ENCODE results near the gene ATCAY.
"Not testable (repeated sequence)": the region's sequence is repeated elsewhere in the genome, so short reads cannot be mapped to it uniquely, and the experiment has no call there.

The ATCAY gene

DNA sequence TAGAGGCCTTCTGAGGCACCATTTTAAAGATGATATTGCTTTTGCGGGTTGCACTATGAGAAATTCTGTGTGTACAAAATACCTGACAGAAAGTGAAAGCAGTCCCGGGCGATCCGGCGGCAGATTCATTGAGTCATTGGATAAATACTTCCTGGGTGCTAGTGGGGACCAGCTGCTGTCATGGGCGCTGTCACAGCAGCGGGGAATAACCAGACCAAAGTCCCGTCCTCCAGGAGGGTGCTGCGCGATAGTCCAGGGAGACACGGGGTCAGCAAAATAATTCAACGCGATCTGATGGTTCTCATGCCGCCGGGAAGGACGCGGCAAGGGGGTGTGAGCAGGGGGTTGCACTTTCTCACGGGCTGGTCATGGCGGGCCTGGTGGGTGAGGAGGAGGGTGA lies 25.2 kb upstream of the ATCAY start:
- in situ Hi-C loops (cut with HindIII; ENCODE audit: low sequenced_read_pairs): no loop called here

DNA sequence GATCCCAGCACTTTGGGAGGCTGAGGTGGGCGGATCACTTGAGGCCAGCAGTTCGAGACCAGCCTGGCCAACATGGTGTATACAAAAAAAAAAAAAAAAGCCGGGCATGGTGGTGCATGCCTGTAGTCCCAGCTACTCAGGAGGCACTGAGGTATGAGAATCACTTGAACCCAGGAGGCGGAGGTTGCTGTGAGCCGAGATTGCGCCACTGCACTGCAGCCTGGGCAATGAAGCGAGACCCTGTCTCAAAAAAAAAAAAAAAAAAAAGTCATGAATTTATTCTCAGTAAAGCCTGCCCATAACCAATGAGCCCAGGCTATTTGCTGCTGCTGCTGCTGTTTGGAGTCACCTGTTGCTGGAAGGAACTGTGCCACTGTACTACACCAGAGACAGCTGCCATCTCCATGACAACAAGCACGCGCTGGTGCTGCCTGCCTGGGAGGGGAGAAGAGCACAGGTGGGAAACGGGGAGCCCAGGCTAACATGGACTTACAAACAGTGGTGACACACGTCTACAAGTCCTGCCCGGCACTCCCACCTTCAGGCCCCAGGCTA lies 23.0 kb upstream of the ATCAY start:
- in situ Hi-C loops (cut with HindIII; ENCODE audit: low sequenced_read_pairs): no loop called here

DNA sequence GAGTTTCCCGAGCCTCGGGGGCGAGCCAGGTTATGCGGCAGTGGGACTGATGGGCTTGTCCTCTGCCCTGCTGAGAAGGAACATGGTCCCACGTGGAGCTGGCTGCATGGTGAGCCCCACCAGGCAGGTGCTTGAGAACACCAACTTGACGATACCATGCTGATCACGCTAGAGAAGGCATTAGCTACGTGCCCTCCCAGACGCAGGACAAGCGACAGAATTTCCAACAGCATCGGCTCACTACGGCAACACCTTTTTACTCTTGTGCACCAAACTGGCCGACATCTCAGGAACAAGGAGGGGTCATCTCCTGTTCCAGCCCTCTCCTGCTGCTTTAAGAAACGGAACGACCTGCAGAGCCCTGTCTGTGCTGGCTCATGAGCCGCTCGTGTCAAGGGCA lies 20.0 kb upstream of the ATCAY start:
- in situ Hi-C loops (cut with HindIII; ENCODE audit: low sequenced_read_pairs): no loop called here

DNA sequence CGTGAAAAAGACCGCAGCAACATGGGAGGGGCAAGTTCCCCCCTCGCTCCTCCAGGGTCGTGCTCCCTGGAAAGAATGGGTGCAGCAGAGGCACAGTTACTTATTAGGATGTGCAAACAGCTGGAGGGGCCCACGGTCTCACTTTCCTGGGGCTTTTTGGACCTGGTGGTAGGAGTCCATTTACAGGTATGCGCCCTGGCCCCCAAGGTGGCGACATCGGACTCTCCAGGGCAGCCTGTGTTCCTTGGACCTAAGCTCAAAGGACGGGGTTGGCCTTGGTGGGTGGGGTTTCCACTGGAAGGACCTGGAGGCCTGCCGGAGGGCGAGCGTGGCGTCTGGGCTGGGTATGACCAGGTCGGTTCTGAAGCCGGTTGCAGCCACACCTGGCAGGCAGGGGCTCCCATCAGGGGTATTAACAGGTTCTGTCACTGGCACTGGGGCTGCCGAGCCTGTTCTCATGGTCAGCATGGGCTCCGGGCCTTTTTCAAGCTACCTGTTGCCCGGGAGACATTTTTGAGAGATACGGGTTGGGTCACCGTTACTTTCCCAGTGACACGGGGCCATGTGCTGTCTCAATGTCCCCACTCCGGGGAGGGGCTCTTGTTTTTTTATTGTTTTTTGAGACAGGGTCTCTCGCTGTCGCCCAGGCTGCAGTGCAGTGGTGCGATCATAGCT lies 17.5 kb upstream of the ATCAY start:
- in situ Hi-C loops (cut with HindIII; ENCODE audit: low sequenced_read_pairs): no loop called here

DNA sequence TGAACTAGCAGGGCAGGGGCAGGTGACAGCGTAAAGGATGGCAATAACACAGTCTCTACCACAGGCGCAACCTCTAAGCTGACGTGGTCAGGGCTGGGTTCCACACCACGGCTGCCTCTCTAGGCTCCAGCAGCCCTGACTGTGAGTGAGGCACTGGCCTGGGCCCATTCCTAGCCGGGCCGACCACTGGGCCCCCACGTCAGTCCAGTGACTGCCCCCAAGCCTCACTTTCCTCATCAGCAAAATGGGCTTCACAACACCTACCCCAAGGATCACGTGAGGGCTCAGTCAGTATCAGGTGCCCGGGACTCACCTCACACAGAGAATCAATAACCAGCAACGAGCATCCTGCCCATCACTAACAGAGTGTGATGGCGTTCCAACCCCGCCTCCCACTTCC lies 16.8 kb upstream of the ATCAY start:
- in situ Hi-C loops (cut with HindIII; ENCODE audit: low sequenced_read_pairs): no loop called here

DNA sequence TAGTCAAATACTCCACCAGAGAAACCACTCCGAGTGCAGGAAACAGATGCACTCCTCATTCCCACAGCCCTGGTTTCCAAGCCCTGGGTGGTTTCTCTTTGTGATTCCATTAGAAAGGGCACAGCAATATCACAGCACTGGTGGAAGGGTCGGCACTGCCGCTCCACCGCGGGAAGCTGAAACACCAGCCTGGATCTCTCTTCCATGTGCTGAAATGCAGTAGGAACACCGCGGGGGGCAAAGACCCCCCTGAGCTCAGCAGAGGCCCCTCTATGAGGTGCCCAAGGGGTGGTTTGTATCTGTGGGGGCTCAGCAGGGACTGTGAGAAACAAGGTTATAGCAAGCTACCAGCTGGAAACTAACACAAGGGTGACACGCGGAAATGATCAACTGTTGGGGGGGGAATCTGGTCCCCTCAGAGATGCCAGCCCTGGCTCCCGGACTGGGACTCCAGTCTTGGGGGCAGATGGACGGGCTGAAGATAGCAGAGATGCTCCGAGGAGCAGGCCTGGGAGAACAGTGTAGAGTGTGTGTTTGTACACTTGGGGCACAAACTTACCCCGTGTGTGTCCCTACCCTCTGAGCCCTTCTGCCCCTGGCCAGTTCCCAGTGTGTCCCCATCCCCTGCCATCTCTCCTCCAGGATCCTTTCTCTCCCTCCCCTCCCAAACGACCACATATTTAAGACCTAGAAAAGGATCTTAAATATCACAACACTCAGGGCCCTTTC lies 13.4 kb upstream of the ATCAY start:
- in situ Hi-C loops (cut with HindIII; ENCODE audit: low sequenced_read_pairs): no loop called here

DNA sequence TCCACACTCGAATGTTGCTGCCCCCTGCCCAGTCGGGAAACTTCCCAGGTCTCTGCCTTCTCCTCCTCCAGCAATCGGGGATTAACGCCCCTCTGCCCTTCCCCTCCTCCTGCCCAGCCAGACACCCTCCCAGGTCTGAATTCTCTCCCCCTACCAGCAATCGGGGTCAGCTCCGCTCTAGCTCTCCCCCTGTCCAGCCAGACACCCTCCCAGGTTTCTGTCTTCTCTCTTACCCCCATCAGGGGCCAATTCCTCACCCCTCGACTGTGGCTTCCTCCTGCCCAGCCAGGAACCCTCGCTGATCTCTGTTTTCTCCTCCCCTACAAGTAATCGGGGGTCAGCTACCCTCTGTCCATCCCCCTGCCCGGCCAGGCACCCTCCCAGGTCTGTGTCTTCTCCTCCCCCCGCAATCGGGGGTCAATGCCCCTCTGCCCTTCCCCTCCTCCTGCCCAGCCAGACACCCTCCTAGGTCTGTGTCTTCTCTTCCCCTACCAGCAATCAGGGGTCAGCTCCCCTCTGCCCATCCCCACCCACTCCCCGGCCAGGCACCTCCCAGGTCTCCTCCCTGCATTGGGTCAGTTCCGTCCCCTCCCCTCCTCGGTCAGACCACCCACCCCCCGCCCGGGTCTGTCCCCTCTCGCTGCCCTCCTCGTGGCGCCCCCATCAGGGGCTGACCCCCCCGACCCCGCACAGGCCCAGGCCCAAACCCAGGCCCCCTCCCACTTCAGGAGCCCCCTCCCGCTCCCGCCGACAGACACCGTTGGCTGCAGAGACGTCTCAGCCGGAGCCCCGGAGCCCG lies 12.3 kb upstream of the ATCAY start:
- in situ Hi-C loops (cut with HindIII; ENCODE audit: low sequenced_read_pairs): no loop called here

DNA sequence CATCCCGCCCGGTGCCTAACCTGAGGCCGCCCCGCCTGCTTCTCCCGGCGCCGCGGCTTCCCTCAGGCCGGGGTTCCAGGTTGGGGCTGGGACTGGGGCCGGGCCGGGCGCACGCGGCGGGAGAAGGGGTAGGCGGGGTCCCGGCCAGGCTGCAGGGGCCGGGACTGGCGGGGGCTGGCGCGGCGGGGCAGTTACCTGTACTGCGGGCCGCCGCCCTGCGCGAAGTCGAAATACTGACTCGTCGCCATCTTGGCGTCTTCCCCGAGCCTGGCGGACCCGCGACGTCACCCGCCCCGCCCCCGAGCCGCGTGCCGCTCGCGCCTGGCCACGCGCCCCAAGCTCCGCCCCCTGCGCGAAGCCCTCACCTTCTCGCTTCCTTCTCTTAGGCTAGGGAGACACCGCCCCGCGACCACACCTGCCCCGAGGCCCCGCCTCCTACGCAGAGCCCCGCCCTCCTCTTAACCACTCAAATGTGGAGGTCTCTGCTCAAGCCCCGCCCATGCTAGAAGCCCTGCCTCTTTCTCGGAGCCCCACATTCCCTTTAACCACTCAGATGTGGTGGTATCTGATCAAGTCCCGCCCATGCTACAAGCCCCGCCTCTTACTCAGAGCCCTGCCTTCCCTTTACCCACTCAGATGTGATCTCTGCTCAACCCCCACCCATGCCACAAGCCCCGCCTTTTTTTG lies 11.6 kb upstream of the ATCAY start, which contains the start of gene ZFR2:
Gene ZFR2 (minus strand): TSS at position 269 of the 687 bp plus-strand sequence. CDS start 21 bp downstream, at position 248.
- in situ Hi-C loops (cut with HindIII; ENCODE audit: low sequenced_read_pairs): no loop called here

DNA sequence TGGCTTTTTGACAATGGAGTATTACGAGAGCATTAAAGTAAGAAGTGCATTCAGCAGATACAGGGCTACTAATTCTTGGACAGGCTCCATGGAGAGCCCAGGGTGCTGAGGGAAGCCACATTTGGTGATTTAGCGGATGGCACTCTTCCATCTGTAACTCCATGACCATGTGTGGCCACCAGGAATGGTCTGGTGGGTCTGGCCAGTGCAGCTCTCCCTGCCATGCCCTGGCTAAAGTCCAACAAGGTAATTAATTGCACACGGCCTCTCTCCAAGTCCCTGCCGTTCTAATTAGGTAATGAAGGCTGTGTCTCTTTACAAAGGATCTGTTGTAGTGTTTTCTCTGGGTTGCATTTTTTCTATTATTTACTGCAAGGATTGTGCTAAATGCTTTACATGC lies 7.3 kb upstream of the ATCAY start:
- in situ Hi-C loops (cut with HindIII; ENCODE audit: low sequenced_read_pairs): no loop called here

DNA sequence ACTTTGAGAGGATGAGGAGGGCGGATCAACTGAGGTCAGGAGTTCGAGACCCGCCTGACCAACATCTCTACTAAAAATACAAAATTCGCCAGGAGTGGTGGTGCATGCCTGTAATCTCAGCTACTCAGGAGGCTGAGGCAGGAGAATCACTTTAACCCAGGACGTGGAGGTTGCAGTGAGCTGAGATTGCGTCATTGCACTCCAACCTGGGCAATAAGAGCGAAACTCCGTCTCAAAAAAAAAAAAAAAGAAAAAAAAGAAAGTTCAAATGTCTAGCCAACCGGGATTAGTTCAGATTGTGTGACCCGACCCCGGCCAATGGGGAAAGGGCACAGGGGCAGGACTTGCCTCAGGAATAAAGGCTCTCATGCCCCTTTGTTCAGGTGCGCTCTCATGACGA lies 5.8 kb upstream of the ATCAY start:
- in situ Hi-C loops (cut with HindIII; ENCODE audit: low sequenced_read_pairs): not testable (repeated sequence)

DNA sequence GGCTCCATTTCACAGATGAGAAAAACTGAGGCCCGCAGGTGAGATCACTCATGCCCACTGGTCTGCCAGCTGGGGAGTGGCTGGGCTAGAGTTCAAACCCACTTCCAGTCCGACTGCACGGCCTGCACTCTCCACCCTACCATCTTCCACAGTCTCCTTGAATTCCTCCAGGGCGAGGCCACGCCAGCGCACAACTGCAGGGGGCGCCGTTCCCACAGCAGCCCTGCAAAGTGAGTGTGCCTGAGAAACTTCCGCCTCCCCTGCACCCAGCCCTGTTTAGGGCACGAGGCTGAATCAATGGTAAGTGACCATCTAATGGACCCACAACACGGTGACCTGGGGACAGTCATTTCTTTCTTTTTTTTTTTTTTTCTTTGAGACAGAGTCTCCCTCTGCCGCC lies 829 bp upstream of the ATCAY start:
- in situ Hi-C loops (cut with HindIII; ENCODE audit: low sequenced_read_pairs): no loop called here

DNA sequence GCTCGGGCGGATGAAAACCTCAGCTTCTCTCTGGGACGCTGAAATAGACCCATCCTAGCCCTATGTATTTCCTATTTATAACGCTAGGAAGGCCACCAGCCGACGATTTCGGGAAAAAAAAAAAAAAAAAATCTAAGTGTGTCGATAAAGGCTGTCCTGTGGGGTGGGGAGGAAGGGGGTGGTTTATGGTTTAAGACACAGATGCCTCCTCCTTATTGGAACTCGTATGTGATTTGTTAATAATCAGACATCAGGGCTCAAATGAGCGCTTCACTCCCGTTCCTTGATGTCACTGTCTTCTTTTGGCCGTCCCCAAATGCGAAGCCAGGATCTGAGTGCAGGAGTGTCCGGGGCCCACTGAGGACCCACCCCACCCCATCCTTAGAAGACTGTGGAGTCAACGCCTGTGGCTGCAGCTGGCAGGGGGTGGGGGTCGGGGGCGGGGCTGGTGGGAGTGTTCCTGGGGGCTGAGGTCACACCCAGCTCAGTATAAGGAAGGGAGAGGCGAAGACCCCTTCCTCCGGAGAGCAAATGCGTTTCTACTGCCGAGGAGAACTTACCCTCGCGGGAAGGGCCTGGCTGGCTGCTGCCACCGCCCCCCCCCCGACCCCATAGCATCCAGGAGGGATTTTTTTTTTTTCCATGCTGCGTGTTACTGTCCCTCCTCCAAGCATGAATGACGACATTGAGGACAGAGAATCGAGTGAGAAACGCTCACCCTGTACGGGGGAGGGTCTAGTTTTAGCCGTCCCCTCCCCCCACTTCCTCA lies 971 bp downstream of the ATCAY start:
- in situ Hi-C loops (cut with HindIII; ENCODE audit: low sequenced_read_pairs): no loop called here

DNA sequence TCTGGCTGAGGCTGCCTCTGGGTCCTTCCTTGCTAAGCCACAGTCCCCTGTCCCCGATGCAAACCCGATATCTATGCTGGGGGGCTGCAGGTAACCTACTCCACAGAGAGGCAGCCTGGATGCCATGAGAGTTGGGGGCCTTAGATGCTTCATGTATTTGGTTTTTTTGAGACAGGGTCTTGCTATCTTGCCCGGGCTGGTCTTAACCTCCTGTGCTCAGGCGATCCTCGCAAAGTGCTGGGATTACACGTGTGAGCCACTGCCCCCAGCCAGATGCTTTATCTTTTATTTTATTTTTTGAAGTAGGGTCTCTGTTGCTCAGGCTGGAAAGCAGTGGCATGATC lies 1.5 kb downstream of the ATCAY start:
- in situ Hi-C loops (cut with HindIII; ENCODE audit: low sequenced_read_pairs): no loop called here

DNA sequence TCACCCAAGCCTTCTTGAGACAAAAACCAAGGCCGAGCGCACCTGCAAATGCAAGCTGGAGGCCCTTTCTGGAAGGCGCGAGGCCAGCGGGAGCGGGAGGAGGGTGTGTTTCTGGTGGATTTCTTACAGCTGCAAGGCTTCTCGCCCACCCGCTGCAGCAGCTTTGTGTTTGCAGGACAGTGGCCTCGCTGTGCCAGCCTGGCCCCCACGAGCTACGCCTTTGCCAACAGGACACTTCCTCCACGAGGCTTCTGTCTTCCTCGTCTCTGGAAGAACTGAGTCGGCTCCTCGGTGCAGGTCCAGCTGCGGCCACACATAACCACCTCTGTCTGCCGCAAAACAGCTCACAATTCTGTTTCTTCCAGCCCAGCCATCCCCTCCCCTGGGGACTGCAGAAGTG lies 10.1 kb downstream of the ATCAY start:
- in situ Hi-C loops (cut with HindIII; ENCODE audit: low sequenced_read_pairs): no loop called here

DNA sequence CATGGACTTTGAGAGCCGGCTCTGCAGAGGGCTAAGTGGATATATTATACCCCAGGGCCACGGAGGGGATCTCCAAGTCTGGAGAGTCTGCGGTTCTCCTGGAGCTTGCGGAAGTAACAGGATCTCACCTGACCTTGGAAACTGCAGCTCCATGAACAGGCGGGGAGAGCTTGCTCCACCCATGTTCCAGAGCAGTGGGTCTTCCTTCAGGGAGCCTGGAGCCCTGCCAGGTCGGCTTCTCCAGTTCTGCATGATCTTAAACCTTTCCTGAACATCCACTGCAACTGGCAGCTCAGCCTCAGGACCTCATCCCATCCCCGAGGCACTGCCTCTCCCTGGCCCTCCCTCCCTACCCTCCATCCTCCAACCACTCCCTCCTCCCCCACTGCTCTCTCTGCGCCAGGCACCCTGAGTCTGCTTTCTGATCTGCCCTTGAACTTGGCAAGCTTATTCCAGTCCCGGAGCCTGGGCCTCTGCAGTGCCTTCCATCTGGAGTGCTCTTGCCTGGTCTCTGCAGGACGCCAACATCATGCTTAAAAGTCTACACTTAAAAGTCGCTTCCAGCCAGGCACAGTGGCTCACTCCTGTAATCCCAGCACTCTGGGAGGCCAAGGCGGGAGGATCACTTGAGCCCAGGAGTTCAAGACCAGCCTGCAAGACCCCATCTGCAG lies 13.2 kb downstream of the ATCAY start:
- in situ Hi-C loops (cut with HindIII; ENCODE audit: low sequenced_read_pairs): no loop called here

DNA sequence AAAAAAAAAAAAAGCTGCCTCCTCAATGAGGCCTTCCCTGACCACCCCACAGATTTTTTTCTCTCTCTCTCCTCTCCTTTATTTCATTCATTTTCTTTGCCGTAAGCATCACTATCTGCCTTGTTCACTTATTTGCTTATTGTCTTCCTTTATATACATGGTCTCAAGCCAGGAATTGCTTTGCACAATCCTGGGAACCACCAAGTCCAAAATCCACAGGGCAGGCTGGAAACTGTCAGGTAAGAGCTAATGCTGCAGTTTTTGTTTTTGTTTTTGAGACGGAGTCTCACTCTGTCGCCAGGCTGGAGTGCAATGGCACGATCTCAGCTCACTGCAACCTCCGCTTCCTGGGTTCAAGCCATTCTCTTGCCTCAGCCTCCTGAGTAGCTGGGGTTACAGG lies 14.5 kb downstream of the ATCAY start:
- in situ Hi-C loops (cut with HindIII; ENCODE audit: low sequenced_read_pairs): not testable (repeated sequence)

DNA sequence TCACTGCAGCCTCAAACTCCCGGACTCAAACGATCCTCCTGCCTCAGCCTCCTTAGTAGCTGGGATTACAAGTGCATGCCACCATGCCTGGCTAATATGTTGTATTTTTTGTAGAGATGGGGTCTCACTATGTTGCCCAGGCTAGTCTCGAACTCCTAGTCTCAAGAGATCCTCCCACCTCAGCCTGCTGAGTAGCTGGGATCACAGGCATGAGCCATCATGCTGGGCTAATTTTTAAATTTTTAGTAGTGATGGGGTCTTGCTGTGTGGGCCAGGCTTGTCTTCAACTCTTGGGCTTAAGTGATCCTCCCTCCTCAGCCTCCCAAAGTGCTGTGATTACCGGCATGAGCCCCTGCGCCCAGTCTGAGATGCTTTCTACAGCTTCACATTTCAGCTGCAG lies 15.3 kb downstream of the ATCAY start:
- in situ Hi-C loops (cut with HindIII; ENCODE audit: low sequenced_read_pairs): no loop called here

DNA sequence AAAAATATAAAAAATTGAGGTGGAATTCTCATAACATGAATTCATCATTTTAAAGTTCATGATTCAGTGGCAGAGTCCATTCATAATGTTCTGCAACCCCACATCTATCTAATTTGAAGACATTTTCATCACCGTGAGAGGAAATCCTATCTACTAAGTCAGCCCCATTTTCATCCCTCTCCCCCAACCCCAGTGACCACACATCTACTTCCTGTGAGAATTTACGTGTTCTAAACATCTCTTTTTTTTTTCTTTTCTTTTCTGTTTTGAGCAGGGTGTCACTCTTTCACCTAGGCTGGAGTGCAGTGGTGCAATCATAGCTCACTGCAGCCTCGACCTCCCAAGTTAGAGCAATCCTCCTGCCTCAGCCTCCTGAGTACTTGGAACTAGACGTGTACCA lies 17.5 kb downstream of the ATCAY start:
- in situ Hi-C loops (cut with HindIII; ENCODE audit: low sequenced_read_pairs): no loop called here

DNA sequence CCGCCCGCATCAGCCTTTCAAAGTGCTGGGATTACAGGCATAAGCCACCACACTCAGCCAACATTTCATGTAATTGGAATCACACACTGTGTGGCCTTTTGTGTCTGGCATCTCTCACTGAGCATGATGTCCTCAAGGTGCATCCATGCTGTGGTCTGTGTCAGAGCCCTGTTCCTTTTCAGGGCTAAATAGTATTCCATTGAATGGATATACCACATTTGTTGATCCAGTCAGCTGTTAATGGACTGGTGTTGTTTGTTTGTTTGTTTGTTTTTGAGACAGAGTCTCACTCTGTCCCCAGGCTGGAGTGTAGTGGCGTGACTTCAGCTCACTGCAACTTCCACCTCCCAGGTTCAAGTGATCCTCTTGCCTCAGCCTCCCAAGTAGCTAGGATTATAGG lies 17.9 kb downstream of the ATCAY start:
- in situ Hi-C loops (cut with HindIII; ENCODE audit: low sequenced_read_pairs): no loop called here

Data from DLD1 (cell line).